ENCODE data around the gene C20orf202. TPM values are rescaled to one million over a fixed set of nuclear protein-coding genes. Genes with fewer than 3 reads are reported as not detected.

C20orf202 gene
- total RNA-seq, 1 donor from 2014 or later, result not detected

DNA sequence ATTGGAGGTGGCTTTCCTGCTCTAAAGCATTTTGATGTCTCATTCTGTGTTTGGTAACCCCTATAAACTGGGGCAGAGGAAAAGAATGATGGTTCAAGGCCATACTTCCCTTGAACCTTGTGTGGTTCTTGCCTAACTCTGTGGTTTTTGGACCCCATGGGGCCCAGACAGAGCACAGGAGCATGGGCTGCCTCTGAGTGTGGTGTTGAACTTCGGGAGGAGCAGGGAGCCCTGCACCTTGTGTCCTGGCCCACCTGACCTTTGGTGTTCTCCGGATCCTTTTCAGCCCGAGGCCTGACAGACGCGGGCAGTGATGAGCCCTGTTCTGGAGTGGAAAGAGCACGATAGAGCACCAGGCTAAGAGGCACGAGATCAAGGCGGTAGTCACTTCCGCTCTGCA lies 37.3 kb upstream of the C20orf202 start:
- DNase-seq, result no peak
- no peaks in the 10 kb centered on the region for H3K9me3 Mint-ChIP-seq (ENCODE audit: unreplicated experiment)
- H3K4me3 Mint-ChIP-seq (ENCODE audit: unreplicated experiment), result no peak overlapping the region
- H3K36me3 Mint-ChIP-seq (ENCODE audit: unreplicated experiment), result peaks cover 17% of the 10 kb centered on the region
- no peaks in the 10 kb centered on the region for H3K4me1 Mint-ChIP-seq (ENCODE audit: low read depth, unreplicated experiment)
- peaks cover 2% of the 10 kb centered on the region for H3K27me3 Mint-ChIP-seq (ENCODE audit: unreplicated experiment)
- TF ChIP-seq, protein P1, sequence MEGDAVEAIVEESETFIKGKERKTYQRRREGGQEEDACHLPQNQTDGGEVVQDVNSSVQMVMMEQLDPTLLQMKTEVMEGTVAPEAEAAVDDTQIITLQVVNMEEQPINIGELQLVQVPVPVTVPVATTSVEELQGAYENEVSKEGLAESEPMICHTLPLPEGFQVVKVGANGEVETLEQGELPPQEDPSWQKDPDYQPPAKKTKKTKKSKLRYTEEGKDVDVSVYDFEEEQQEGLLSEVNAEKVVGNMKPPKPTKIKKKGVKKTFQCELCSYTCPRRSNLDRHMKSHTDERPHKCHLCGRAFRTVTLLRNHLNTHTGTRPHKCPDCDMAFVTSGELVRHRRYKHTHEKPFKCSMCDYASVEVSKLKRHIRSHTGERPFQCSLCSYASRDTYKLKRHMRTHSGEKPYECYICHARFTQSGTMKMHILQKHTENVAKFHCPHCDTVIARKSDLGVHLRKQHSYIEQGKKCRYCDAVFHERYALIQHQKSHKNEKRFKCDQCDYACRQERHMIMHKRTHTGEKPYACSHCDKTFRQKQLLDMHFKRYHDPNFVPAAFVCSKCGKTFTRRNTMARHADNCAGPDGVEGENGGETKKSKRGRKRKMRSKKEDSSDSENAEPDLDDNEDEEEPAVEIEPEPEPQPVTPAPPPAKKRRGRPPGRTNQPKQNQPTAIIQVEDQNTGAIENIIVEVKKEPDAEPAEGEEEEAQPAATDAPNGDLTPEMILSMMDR (IDR thresholded peaks at IDR 0.05; ENCODE audit: partially characterized antibody, unreplicated experiment), result no peak
- no peak overlapping the region for H3K27ac Mint-ChIP-seq (ENCODE audit: unreplicated experiment)

DNA sequence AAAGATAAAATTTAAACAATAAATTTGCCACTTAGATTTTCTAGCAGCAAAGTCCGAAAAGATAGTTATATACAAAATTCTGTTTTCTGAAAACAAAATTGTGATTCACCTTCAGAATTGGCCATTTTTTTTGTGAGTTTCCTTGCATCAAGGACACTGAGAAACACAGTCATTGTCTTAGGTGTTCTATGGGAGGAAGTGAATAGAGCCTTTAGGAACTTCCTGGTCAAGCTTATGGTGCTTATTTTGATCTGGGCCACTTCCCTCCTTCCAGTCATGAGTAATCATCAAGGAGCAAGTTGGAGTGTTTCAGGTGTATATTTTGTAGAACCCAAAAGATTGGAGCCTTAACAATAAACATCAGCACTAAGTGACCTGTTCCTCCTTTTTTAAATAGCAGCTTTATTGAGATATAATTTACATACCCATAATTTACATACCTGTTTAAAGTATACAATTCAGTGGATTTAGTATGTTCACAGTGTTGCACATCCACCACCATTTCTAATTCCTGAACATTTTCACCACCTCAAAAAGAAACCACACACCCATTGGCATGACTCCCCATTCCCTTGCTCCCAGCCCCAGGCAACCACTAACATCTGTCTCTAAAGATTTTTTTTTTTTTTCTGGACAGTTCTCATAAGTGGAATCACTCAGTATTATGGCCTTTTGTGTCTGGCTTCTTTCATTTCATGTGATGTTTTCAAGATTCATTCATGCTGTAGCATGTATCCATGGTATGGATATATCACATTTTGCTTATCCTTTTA lies 36.1 kb upstream of the C20orf202 start:
- Mint-ChIP-seq H3K27me3 (ENCODE audit: unreplicated experiment) (peaks cover 2% of the 10 kb centered on the region), H3K4me1 (ENCODE audit: low read depth, unreplicated experiment) (no peaks in the 10 kb centered on the region), H3K9me3 (ENCODE audit: unreplicated experiment) (no peaks in the 10 kb centered on the region), H3K27ac (ENCODE audit: unreplicated experiment) (no peak overlapping the region), H3K36me3 (ENCODE audit: unreplicated experiment) (peaks cover 17% of the 10 kb centered on the region), H3K4me3 (ENCODE audit: unreplicated experiment) (no peak overlapping the region)
- TF ChIP-seq, protein P1 (IDR thresholded peaks at IDR 0.05; ENCODE audit: partially characterized antibody, unreplicated experiment), result no peak
- DNase-seq, result no peak

DNA sequence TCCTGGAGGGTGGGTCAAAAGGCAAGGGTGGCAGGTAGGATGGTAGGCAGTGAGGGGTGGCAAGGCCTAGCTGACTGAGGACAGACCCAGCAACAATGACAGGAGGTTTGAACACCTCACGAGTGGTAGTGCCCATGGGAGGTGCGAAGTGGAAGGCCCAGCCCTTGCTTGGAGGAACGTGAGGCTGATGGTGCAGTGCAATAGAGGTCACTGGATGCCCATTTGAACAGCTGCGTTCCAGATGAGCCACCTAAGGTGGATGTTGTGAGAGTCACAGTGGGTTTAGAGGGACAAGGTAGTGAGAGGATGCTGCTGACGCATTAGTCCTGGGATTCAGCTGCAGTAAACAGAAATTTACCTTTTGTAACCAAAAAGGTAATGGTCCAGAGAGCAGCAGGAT lies 34.0 kb upstream of the C20orf202 start:
- Mint-ChIP-seq H3K4me1 (ENCODE audit: low read depth, unreplicated experiment) (no peaks in the 10 kb centered on the region), H3K9me3 (ENCODE audit: unreplicated experiment) (no peaks in the 10 kb centered on the region), H3K27me3 (ENCODE audit: unreplicated experiment) (peaks cover 4% of the 10 kb centered on the region), H3K27ac (ENCODE audit: unreplicated experiment) (no peak overlapping the region), H3K36me3 (ENCODE audit: unreplicated experiment) (peaks cover 17% of the 10 kb centered on the region), H3K4me3 (ENCODE audit: unreplicated experiment) (no peak overlapping the region)
- TF ChIP-seq, protein P1 (IDR thresholded peaks at IDR 0.05; ENCODE audit: partially characterized antibody, unreplicated experiment), result no peak
- DNase-seq, result no peak

DNA sequence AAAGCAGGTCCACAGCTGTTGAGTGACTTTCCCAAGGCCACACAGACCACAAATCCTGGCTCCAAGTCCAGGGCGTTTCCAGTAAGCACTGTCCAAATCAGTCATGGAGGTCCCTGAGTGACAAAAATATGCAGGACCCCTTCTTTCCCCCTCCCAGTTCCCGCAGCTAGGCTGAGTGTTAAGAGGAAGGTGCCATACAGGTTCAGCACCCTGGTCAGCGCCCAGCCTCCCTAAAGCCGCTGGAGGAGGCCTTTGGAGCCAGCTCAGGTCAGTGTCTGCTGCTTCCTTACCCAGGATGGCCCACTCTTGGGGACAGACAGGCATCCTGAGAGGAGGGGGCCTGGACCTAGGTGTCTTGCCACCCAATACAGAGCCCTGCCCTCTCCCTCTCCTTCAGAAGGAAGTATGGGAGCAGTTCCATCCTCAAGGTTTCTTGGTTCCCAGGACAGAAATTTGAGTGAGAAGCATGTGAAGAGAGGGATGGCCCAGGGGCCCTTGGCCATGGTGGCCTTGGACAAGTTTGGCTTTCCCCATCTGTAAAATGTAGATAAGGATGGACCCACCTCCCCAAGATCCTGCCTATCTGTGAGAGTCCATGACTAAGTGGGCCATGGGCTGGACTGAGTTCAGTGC lies 31.7 kb upstream of the C20orf202 start:
- Mint-ChIP-seq H3K27ac (ENCODE audit: unreplicated experiment) (no peak overlapping the region), H3K27me3 (ENCODE audit: unreplicated experiment) (peaks cover 6% of the 10 kb centered on the region), H3K4me1 (ENCODE audit: low read depth, unreplicated experiment) (no peaks in the 10 kb centered on the region), H3K4me3 (ENCODE audit: unreplicated experiment) (no peak overlapping the region), H3K9me3 (ENCODE audit: unreplicated experiment) (no peaks in the 10 kb centered on the region), H3K36me3 (ENCODE audit: unreplicated experiment) (peaks cover 23% of the 10 kb centered on the region)
- DNase-seq, result no peak
- TF ChIP-seq, protein P1 (IDR thresholded peaks at IDR 0.05; ENCODE audit: partially characterized antibody, unreplicated experiment), result no peak

DNA sequence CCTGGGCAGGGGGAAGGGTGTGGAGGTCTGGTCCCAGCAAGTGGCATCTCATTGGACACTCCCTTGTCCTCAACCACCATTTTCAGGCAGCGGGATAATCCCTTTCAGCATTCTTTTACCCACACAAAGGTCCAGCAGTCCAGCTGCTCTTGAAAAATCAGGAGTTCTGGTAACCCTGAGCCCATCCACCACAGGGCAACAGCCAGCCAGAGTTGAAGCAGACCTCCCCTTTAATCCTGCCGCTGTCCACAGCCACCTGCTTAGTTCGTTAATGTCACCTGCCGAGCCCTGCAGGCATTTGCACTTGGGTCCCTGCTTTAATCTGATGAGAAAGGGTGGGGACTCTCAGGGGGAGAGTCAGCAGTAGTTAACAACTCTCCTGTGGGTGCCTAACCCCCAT lies 29.6 kb upstream of the C20orf202 start:
- H3K9me3 Mint-ChIP-seq (ENCODE audit: unreplicated experiment), result no peaks in the 10 kb centered on the region
- H3K27ac Mint-ChIP-seq (ENCODE audit: unreplicated experiment), result no peak overlapping the region
- TF ChIP-seq, protein P1 (IDR thresholded peaks at IDR 0.05; ENCODE audit: partially characterized antibody, unreplicated experiment), result no peak
- H3K27me3 Mint-ChIP-seq (ENCODE audit: unreplicated experiment), result peaks cover 11% of the 10 kb centered on the region
- H3K36me3 Mint-ChIP-seq (ENCODE audit: unreplicated experiment), result peaks cover 13% of the 10 kb centered on the region
- H3K4me1 Mint-ChIP-seq (ENCODE audit: low read depth, unreplicated experiment), result no peaks in the 10 kb centered on the region
- no peak overlapping the region for H3K4me3 Mint-ChIP-seq (ENCODE audit: unreplicated experiment)
- DNase-seq, result no peak

Measured in glutamatergic neuron (in vitro differentiated cells).